B cell (primary cell): ENCODE measurements around the gene TPST1. TPM values are rescaled to one million over a fixed set of nuclear protein-coding genes. Genes with fewer than 3 reads are reported as not detected.

Experiments
- ATAC-seq: fragments of 200-7000 bp; cut with Tn5 transposase; one replicate; pipeline ENCODE4 v1.10.0; 2021; ENCODE audit warnings: low read depth, mild to moderate bottlenecking, moderate number of reproducible peaks, moderate library complexity
- CTCF ChIA-PET: fragments of 350-600 bp; sonication (Branson Sonifier 250); formaldehyde crosslinking; loops from one replicate; lab custom pipeline; 2021; ENCODE audit warnings: antibody characterized with exemption, inconsistent platforms; lab: Charles Lee
- POLR2A ChIA-PET: fragments of 350-600 bp; sonication (Branson Sonifier 250); formaldehyde crosslinking; loops from one replicate; lab custom pipeline; 2021; ENCODE audit warnings: antibody characterized with exemption; lab: Charles Lee
- DNase-seq: peaks from one replicate; pipeline ENCODE4 v3.0.0; 2013
- H2AFZ ChIP-seq: 2 replicates; pipeline ENCODE4 v1.6.1; 2012; ENCODE audit warnings: mild to moderate bottlenecking, low read depth, low read length; ENCODE audit not compliant: insufficient read depth, poor library complexity, severe bottlenecking
- H3K27ac ChIP-seq, 2 donors: 1 replicate in 1 of 2; 2 replicates in 1 of 2; pipeline ENCODE4 v1.5.1; 2012 to 2013; ENCODE audit warnings: low read length in 2 of 2, mild to moderate bottlenecking in 2 of 2, moderate library complexity in 1 of 2
- H3K27me3 ChIP-seq, 4 experiments: fragments of 200-600 bp in 1 of 4; sonication (generic) in 1 of 4; replicated peaks in 1 of 4; 1 replicate in 2 of 4; 2 replicates in 2 of 4; pipeline versions ENCODE4 v1.6.1 to v1.7.0; 2013 to 2016; ENCODE audit warnings: low read length in 3 of 4, mild to moderate bottlenecking in 2 of 4, mixed read lengths in 1 of 4, moderate library complexity in 1 of 4; ENCODE audit not compliant: insufficient read depth in 4 of 4, control insufficient read depth in 3 of 4; ENCODE audit errors: control extremely low read depth in 1 of 4
- H3K36me3 ChIP-seq, 2 experiments: replicated peaks in 1 of 2; 1 replicate in 1 of 2; 2 replicates in 1 of 2; pipeline versions ENCODE4 v1.6.1 to v1.7.1; 2013; ENCODE audit warnings: low read length in 1 of 2; ENCODE audit not compliant: insufficient read depth in 2 of 2, control insufficient read depth in 1 of 2; ENCODE audit errors: control extremely low read depth in 1 of 2, extremely low read depth in 1 of 2
- H3K4me1 ChIP-seq, 2 donors: fragments of 200-600 bp in 1 of 2; sonication (generic) in 1 of 2; 1 replicate in 1 of 2; 2 replicates in 1 of 2; pipeline versions ENCODE4 v1.5.1 to v1.6.1; 2013 to 2017; ENCODE audit warnings: low read length in 2 of 2; ENCODE audit not compliant: control insufficient read depth in 2 of 2, insufficient read depth in 2 of 2
- H3K4me2 ChIP-seq: replicated peaks from 2 replicates; pipeline ENCODE3; 2012; ENCODE audit warnings: mild to moderate bottlenecking, low read depth, low read length; ENCODE audit not compliant: poor library complexity, severe bottlenecking
- H3K4me3 ChIP-seq, 5 experiments: fragments of 200-600 bp in 1 of 5; sonication (generic) in 1 of 5; 1 replicate in 3 of 5; 2 replicates in 2 of 5; pipeline versions ENCODE4 v1.5.1 to v1.7.0; 2011 to 2016; ENCODE audit warnings: low read length in 4 of 5, mild to moderate bottlenecking in 4 of 5, low read depth in 2 of 5, control low read depth in 1 of 5, moderate library complexity in 1 of 5; ENCODE audit not compliant: insufficient read depth in 1 of 5; ENCODE audit errors: control extremely low read depth in 1 of 5, extremely low read depth in 1 of 5
- H3K79me2 ChIP-seq: fragments of 200-600 bp; sonication (generic); one replicate; pipeline ENCODE4 v1.6.0; 2016; ENCODE audit warnings: low read length; ENCODE audit not compliant: control insufficient read depth, insufficient read depth
- H3K9ac ChIP-seq: fragments of 200-600 bp; sonication (generic); 2 replicates; pipeline ENCODE4 v1.6.1; 2017; ENCODE audit warnings: mild to moderate bottlenecking, low read length, moderate library complexity
- H3K9me3 ChIP-seq, 3 donors: one replicate each; pipeline versions ENCODE4 v1.6.1 to v1.7.1; 2013; ENCODE audit warnings: low read length in 2 of 3; ENCODE audit not compliant: control insufficient read depth in 2 of 3, insufficient read depth in 1 of 3; ENCODE audit errors: control extremely low read depth in 1 of 3
- H4K20me1 ChIP-seq: 2 replicates; pipeline ENCODE4 v1.6.0; 2012; ENCODE audit warnings: mild to moderate bottlenecking, low read length; ENCODE audit not compliant: insufficient read depth, control insufficient read depth, poor library complexity, severe bottlenecking
- H3K27ac Mint-ChIP-seq: one replicate; pipeline ENCODE4 v1.8.0; 2021; ENCODE audit warnings: mixed read lengths
- H3K27me3 Mint-ChIP-seq: one replicate; pipeline ENCODE4 v1.8.0; 2021; ENCODE audit warnings: mixed read lengths
- H3K4me1 Mint-ChIP-seq: one replicate; pipeline ENCODE4 v1.8.0; 2021; ENCODE audit warnings: mixed read lengths
- H3K4me3 Mint-ChIP-seq: one replicate; pipeline ENCODE4 v1.8.0; 2021; ENCODE audit warnings: mixed read lengths
- H3K9me3 Mint-ChIP-seq: one replicate; pipeline ENCODE4 v1.8.0; 2022; ENCODE audit warnings: mixed read lengths; ENCODE audit not compliant: insufficient read depth
- CTCF ChIP-seq: fragments of 200-600 bp; IDR thresholded peaks from one replicate; pipeline ENCODE4 v1.8.0; 2022; ENCODE audit warnings: antibody characterized with exemption, mild to moderate bottlenecking
- EZH2 ChIP-seq: IDR thresholded peaks from 2 replicates; pipeline ENCODE4 v1.6.1; 2012; ENCODE audit warnings: borderline replicate concordance, low read depth, mild to moderate bottlenecking, moderate library complexity, low read length; ENCODE audit not compliant: insufficient read depth, poor library complexity, severe bottlenecking
- WGBS: methylation state at CpG from one replicate; pipeline ENCODE4 v1.1.5; 2013; ENCODE audit warnings: missing lambda C conversion rate; ENCODE audit not compliant: insufficient coverage; 5-methylcytosine and 5-hydroxymethylcytosine counted together
- intact Hi-C: fragments of 100-400 bp; cut with micrococcal nuclease; formaldehyde crosslinking; loops from one replicate; pipeline ENCODE4 v1.10.0; 2022
- polyA plus RNA-seq: library from polyadenylated mRNA; depleted of rRNA; stranded (reverse); fragments of >200 nt; gene quantifications from 2 replicates; pipeline ENCODE4 v1.2.3, GENCODE V29; 2012
- total RNA-seq, 2 donors: library from RNA; stranded (reverse); fragments of 120-200 nt in 1 of 2; gene quantifications; 1 replicate in 1 of 2; 2 replicates in 1 of 2; pipeline versions ENCODE4 v1.2.3 to v1.2.4, GENCODE V29; 2013 to 2022

Gene TPST1
- total and polyA plus RNA-seq, 2 donors (not counting 1 experiment from before 2014, with no cell fraction given): 13.0 to 17.0 TPM

- no peaks in the 10 kb centered on the region for H4K20me1 ChIP-seq
- no peak overlapping the region for H3K4me3 Mint-ChIP-seq
- H3K4me3 ChIP-seq: no peak overlapping the region
- H3K27ac Mint-ChIP-seq: no peak overlapping the region
- ChIA-PET CTCF (no interaction called here), POLR2A (no interaction called here)
- H3K4me1 Mint-ChIP-seq: peaks cover 6% of the 10 kb centered on the region
- DNase-seq (no peak), ATAC-seq (no peak)
- no peak overlapping the region for H2AFZ ChIP-seq
- H3K27ac ChIP-seq: no peak overlapping the region
- H3K9me3 ChIP-seq: no peaks in the 10 kb centered on the region
- intact Hi-C loops: no loop called here
- no peaks in the 10 kb centered on the region for H3K27me3 Mint-ChIP-seq
- H3K9me3 Mint-ChIP-seq: no peaks in the 10 kb centered on the region
- peaks cover 3% of the 10 kb centered on the region for H3K79me2 ChIP-seq
- no peak for TF ChIP-seq CTCF
- no peak for TF ChIP-seq EZH2
- no peaks in the 10 kb centered on the region for H3K36me3 ChIP-seq
- H3K27me3 ChIP-seq: no peaks in the 10 kb centered on the region
- no peak overlapping the region for H3K4me2 ChIP-seq
- H3K9ac ChIP-seq: no peak overlapping the region
- no peaks in the 10 kb centered on the region for H3K4me1 ChIP-seq
- 93% methylated on average over 3 of the region's 4 CpGs for WGBS
Observed at GRCh38 chr7:66315192-66315591, 110.1 kb downstream of the TPST1 start.

- H3K9me3 ChIP-seq: peaks cover 0 to 8% (median 0%) of the 10 kb centered on the region in 3 donors
- no CpG with 5 or more reads among the region's 1 CpG for WGBS
Observed at GRCh38 chr7:66319407-66319979, 114.4 kb downstream of the TPST1 start.

More at GRCh38 chr7:66319407-66319979, 114.4 kb downstream of the TPST1 start:
- Histone ChIP-seq H3K4me1 (no peaks in the 10 kb centered on the region), H3K27ac (no peak overlapping the region), H3K9ac (no peak overlapping the region), H3K27me3 (no peaks in the 10 kb centered on the region), H3K36me3 (no peaks in the 10 kb centered on the region), H2AFZ (no peak overlapping the region), H3K4me3 (no peak overlapping the region), H3K79me2 (peaks cover 3% of the 10 kb centered on the region), H3K4me2 (no peak overlapping the region), H4K20me1 (no peaks in the 10 kb centered on the region)
- no peak overlapping the region for H3K4me3 Mint-ChIP-seq
- no peak overlapping the region for H3K27ac Mint-ChIP-seq
- ATAC-seq (no peak), DNase-seq (no peak)
- H3K4me1 Mint-ChIP-seq: no peaks in the 10 kb centered on the region
- intact Hi-C loops: no loop called here
- no peak for TF ChIP-seq CTCF
- H3K27me3 Mint-ChIP-seq: no peaks in the 10 kb centered on the region
- CTCF ChIA-PET: no interaction called here
- H3K9me3 Mint-ChIP-seq: peaks cover 8% of the 10 kb centered on the region
- POLR2A ChIA-PET: no interaction called here
